GM12892 (cell line): ENCODE results near the gene G6PD.

Source experiments
- POLR2A ChIP-seq: IDR thresholded peaks from 2 replicates; pipeline ENCODE4 v1.6.1; 2011; ENCODE audit warnings: low read depth, low read length, control low read depth
- POLR2AphosphoS5 ChIP-seq: IDR thresholded peaks from 2 replicates; pipeline ENCODE4 v1.6.1; 2011; ENCODE audit warnings: low read depth, low read length, control low read depth
- TAF1 ChIP-seq: IDR thresholded peaks from 2 replicates; pipeline ENCODE4 v1.6.1; 2011; ENCODE audit warnings: low read depth, mild to moderate bottlenecking, control low read depth, low read length, borderline replicate concordance

DNA sequence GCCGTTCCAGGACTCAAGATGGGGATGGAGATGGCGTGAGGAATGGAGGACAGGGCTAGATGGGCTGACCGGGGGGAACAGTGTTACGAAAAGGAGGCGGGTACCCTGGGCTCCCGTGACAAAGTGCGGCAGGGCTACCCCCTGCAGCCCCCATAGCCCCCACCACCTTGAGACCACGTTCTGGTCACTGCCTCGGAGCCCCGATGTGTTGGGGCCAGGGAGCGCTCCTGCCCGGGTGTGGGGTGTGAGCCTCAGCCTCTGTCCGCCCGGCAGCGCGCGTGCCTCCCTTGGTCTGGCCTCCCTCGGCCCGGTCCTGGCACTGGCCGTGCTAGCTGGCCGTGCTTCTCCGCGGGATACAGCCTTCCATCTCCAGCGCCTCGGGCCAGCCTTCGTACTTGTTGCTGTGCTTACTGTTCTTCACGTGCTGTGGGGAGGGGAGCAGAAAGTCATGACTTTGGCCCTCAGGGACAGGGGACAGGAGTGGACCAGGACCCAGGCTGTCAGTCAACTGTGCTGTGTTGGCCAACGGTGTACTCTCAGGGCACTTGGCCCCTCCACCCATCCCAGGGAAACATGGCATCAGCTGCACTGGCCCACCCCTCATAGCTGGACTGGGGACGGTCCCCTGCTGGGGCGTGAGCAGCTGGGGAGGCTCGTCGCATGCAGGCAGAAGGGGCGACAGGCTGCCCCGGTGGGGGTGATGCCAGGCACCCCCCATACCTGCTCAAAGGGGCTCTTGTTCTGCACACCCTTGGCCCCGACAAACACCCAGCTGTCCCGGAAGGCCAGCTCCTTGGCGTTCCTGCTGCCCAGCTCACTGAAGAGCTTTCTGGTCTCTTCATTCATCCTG, 39.9 kb downstream of the G6PD start:
- no peak for TF ChIP-seq POLR2AphosphoS5
- TF ChIP-seq POLR2A: no peak
- TF ChIP-seq TAF1: no peak
